ENCODE results near the gene SEZ6.

DNA sequence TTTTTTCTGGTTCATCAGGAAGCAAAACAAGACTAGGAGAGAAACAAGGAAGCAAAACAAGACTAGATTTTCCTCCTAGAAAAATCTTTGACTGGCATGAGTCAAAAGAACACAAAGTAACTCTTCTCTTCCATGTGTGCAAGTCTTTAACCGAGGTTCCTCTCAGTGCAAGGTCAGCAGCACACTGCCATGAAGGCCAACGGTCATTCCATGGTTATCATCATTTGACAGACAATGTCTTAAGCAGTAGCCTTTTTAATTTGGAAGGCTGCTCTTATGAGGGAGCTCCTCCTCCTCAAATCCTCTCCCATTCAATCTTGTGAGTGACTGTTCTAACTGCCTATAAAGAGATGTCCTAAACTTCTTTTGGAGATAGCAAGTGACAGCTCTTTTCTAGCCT, 87.5 kb downstream of the SEZ6 start:
- TF ChIP-seq, protein P1, sequence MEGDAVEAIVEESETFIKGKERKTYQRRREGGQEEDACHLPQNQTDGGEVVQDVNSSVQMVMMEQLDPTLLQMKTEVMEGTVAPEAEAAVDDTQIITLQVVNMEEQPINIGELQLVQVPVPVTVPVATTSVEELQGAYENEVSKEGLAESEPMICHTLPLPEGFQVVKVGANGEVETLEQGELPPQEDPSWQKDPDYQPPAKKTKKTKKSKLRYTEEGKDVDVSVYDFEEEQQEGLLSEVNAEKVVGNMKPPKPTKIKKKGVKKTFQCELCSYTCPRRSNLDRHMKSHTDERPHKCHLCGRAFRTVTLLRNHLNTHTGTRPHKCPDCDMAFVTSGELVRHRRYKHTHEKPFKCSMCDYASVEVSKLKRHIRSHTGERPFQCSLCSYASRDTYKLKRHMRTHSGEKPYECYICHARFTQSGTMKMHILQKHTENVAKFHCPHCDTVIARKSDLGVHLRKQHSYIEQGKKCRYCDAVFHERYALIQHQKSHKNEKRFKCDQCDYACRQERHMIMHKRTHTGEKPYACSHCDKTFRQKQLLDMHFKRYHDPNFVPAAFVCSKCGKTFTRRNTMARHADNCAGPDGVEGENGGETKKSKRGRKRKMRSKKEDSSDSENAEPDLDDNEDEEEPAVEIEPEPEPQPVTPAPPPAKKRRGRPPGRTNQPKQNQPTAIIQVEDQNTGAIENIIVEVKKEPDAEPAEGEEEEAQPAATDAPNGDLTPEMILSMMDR (conservative IDR thresholded peaks at IDR 0.05 in 1 of 2, IDR thresholded peaks at IDR 0.05 in 1 of 2; ENCODE audit: low read depth in 1 of 2, low read length in 2 of 2), result no peak
- TF ChIP-seq EZH2 (IDR thresholded peaks at IDR 0.05; ENCODE audit: low read length, missing control alignments), result no peak
